UCSD-AML1 (cell line): Measurements from ENCODE around the gene PRRX2.
"Not testable (repeated sequence)": the region's sequence is repeated elsewhere in the genome, so short reads cannot be mapped to it uniquely, and the experiment has no call there.

Experiments
- DNase-seq: peaks from one replicate; lab custom pipeline; 2025; ENCODE audit not compliant: unreplicated experiment; lab: John Stamatoyannopoulos, UW

Gene PRRX2

GRCh38 chr9:129751841-129752801 is 86.7 kb downstream of the PRRX2 start:
- DNase-seq, result no peak

DNA sequence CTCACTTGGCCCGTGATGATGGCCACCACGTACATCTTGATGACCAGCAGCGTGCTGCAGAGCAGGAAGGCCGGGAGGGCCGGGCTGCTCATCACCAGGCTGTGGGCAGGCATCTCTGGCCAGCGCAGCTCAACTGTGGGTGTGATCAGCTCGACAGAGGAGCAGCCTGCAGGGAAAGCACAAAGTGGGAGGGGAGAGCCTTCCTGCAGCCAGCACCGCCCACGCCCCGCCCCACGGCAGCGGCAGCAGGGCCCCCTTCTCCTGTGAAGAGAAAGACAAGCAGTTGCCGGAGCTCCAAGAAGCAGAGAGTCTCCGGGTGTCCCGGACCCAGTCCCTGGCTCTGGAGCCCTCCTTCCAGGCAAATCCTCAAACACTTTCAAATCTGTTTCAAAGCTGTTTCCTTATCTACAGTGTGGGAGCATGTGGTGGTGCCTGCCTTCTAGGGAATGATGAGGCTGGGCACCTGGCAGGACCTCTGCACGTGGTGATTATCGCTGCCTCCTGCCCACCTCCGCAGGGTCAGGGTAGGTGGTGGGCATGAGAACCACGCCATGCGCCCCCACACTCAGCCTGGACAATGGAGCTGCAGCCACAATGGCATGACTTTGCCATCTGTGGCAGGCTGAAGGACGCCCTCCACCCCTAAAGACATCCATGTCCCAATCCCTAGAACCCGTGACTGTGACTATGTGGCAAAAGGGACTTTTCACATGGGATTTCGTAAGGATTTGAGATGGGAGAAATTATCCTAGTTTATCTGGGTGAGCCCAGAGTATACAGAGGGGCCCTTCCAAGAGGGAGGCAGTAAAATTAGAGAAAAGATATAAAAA is 87.7 kb downstream of the PRRX2 start, which contains the start of gene PTGES:
Gene PTGES, minus strand, starts transcription at position 143 of the 830 bp plus-strand sequence. Its CDS starts 30 bp downstream, at position 113.
- peak; percentile 40 for DNase-seq

GRCh38 chr9:129755151-129755550 is 89.7 kb downstream of the PRRX2 start:
- no peak for DNase-seq

- no peak for DNase-seq
Measured at GRCh38 chr9:129756191-129756590, 90.7 kb downstream of the PRRX2 start.

GRCh38 chr9:129757045-129757444 is 91.6 kb downstream of the PRRX2 start:
- DNase-seq, result no peak

DNA sequence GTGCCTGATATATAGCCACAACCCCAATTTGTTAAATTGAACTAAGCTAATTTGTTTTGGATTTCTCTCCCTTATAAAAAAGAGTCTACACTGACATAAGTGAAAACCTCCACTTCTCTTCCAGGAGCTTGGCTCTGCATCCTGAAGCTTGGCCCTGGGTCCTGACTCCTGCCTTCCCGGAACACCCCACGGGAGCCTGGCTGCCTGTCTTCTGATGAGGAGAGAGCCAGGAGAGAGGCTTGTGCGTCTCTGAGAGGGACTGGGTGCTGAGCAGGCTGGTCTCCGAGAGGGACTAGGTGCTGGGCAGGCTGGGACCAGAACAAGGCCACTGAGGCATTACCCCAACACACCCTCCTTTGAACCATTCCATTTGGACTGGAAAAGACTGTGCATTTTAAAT is 93.9 kb downstream of the PRRX2 start:
- no peak for DNase-seq

- DNase-seq, result no peak
Measured at GRCh38 chr9:129759804-129760502, 94.5 kb downstream of the PRRX2 start.

DNA sequence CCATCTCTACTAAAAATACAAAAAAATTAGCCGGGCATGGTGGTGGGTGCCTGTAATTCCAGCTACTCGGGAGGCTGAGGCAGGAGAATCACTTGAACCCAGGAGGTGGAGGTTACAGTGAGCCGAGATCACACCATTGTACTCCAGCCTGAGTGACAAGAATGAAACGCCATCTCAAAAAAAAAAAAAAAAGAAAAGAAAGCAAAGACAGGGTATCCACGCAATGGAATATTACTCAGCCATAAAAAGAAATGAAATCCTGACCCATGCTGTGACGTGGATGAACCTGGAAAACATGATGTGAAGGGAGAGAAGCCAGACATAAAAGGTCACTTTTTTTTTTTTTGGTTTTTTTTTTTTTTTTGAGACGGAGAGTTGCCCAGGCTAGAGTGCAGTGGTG is 95.3 kb downstream of the PRRX2 start:
- not testable (repeated sequence) for DNase-seq

DNA sequence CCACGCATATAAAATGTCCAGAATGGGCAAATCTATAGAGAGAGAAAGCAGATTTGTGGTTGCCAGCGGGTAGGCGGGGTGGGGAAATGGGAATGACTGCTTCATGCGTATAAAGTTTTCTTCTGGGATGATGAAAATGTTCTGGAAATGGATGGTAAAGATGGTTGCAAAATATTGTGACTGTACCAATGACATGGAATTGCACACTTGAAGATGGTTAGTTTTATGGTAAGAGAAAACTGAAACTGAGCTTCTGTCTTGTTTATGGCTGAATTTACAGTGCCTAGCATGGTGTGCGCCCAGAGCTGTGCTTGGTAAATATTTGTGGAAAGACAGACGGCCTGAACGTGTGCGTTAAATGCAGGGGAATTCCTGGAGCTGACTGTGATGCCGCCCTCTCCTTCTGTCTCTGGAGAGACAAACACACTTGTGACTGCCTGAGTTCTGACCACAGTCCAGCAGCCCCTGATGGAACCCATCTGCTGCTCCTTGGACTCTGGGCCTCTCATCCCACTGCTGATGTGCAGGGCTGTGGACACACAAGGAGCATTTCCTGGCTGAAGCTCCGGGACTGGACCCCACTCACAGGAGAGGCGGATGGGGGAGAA is 96.0 kb downstream of the PRRX2 start:
- no peak for DNase-seq

DNA sequence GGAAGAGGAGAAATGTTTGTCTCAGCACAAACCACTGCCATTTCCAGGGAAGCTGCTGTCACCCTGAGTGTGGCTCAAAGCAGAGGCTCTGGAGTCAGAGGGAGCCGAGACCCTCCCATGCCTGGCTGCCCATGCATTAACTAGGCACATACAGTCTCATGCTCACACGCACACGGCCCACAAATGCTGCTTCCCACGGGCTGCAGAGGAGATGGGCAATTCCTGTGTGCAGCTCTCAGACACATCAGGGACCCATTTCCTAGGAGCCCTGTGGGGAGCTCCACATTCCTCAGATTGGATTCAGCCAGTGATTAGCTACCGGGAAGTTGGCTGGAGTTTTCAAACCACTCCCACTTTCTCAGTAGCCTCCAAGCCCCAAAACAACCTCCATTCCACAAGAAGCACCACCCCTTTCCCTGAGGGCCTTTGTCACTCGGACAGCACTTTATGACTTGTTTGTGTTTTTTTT is 96.5 kb downstream of the PRRX2 start:
- no peak for DNase-seq

DNA sequence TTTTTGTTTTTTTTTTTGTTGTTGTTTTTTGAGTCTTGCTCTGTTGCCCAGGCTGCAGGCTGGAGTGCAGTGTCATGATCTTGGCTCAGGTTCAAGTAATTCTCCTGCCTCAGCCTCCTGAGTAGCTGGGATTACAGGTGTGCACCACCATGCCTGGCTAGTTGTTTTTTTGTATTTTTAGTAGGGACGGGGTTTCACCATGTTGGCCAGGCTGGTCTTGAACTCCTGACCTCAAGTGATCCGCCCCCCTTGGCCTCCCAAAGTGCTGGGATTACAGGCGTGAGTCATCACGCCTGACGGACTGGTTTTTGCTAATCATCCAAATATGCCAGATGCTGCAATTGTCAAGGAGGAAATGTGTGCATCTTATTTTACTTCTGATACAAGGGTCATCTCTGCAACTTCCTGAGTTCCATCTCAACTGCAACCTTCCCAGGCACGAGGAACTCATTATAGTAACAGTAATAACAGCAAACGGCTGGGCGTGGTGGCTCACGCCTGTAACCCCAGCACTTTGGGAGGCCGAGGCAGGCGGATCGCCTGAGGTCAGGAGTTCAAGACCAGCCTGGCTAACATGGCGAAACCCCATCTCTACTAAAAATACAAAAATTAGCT is 97.0 kb downstream of the PRRX2 start:
- DNase-seq, result not testable (repeated sequence)

DNA sequence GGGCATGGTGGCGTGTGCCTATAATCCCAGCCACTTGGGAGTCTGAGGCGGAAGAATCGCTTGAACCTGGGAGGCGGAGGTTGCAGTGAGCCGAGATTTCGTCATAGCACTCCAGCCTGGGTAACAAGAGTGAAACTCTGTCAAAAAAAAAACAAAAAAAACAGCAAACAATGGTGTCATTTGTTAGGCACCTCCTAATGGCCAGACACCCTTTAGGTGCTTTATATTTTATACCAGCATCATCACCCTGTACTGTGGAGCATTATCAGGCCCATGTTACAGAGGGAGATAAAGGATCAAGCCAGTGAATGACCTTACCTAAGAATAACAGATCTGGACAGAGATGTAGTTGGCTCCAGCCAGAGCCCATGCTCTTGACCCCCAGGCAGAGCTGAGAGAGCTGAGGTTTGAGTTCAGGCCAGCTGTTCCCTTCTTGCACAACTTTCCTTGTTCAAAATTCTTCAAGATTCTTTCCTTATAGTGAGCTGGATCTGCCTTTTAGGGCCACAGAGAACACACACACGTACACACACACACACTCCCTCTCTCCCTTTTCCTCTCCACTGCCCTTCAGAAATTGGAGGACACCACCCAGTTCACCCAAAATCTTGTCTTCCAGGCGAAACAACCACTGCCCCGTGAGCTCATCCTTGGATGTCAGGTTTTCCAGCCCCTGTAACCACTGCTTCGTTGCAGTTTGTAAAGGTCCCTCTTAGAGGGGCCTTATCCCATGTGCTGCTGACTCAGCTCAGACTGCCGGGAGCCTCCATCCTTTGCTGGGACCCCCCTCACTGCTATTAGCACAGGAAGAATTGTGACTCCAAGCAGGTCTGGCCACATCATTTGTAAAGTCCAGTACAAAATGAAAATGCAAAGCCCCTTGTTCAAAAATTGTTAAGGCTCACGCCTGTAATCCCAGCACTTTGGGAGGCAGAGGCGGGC is 97.8 kb downstream of the PRRX2 start:
- no peak for DNase-seq

- no peak for DNase-seq
Measured at GRCh38 chr9:129765764-129766317, 100.4 kb downstream of the PRRX2 start.

DNA sequence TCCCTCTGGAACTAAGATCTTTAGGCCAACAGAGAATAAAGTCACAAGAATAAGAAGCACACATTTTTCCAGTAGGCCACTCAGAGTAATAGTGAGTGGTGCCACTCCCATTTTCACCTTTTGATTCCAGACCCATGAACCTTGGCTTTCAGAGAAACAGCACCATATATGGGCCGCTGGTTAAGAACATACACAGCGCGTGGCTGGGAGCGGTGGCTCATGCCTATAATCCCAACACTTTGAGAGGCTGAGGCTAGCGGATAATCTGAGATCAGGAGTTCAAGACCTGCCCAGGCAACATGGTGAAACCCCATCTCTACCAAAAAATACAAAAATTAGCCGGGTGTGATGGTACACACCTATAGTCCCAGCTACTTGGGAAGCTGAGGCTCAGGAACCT is 103.0 kb downstream of the PRRX2 start:
- no peak for DNase-seq

GRCh38 chr9:129769669-129770068 is 104.2 kb downstream of the PRRX2 start:
- no peak for DNase-seq

- DNase-seq, result no peak
Measured at GRCh38 chr9:129770741-129771140, 105.3 kb downstream of the PRRX2 start.
